Measurements from ENCODE around the gene MLN.
A peak's percentile ranks its signal among the peaks of the same experiment; 100 is the strongest.

Gene MLN

DNA sequence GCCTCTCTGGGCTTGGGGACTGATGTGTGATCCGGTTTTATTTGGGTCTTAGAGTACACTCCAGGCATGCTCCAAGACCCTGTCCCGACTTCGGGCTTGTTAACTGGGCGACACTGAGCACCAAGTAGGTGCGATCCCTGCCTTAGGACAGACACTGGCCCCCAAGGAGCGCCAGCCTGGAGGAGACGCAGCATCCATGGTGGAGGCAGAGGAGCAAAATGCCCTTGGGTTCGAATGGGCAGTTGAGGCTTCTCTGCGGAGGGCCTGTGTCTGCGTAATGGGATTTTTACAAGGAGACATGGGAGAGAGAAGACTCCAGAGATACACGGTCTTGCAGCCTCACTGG, 14.3 kb downstream of the MLN start:
- no peak for DNase-seq

DNA sequence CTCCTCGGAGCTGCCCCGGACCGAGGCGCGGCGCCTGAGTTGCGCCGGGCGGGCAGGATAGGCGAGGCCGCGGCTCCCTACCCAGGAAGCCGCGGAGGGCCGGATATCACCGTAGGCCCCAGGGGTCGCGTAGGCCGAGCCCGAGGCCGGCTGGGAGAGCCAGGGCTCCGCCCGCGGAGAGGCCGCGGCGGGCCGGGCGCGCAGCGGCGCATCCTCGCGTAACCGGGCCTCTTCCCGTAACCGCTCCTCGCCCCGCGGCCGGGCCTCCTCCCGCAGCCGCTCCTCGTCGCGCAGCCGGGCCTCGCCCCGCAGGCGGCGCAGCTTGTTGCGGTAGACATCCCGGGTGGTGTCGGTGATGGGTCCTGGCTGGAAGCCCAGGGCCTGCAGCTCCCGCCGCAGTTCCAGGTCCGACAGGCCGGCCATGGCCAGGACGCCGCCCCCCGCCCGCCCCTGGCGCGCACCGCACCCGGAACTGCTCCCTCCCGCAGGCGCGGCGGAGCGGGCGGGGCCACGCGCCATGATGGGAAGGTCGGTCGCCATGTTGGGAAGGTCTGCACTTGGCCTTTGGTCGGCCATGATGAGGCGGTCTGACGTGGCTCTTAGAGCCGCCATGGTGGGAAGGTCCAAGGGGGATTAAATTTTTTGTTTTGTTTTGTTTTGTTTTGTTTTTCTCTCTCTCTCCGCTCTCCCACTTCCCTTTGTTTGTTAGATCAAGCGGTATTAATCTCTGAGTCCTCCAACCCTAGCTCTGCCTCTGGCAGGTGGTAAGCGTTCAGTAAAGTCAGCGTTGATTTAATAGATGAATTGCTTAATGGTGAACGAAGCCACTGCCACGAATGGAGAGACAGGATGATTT, 14.9 kb downstream of the MLN start, which contains the start of gene LEMD2:
Gene LEMD2 (minus strand): TSS at position 437 of the 856 bp plus-strand sequence. CDS start 14 bp downstream, at position 423.
- peak; percentile 49 to 94 (median 86) for DNase-seq

DNA sequence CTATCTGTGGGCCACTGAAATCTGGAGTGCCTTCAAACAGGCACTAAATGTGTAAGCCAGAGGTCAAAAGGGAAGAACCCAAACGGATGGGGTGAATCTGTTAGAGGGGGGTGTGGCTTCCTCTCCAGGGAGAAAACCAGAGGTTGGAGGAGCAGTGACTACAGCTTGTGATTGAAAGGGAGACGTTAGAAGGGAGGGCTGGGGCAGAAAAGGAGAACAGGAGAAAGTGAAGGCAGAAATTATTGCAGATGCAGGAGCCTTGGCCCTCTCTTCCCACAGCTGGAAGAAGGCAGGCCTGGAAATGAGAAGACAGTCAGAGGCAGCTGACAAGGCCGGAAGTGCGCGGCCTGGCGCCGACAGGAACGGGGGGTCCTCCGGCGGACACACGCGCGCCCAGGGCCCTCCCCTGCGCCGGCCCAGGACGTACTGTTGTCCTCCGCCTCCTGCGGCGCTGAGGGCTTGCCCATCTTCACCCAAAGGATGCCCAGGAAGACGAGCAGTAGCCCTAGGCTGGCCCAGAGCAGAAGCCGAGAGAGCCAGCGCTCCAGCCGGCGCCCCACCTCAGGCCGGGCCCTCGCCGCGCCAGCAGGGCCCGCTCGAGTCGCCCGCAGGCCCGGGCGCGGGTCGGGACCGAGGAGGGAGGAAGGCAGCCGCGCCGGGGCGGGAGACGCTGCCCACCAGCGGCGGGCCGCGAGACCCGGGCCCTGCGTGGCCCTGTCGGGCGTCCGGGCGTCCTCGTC, 15.7 kb downstream of the MLN start:
- DNase-seq: peak in 47 of 56 donors; percentile 5 to 78 (median 43)

DNA sequence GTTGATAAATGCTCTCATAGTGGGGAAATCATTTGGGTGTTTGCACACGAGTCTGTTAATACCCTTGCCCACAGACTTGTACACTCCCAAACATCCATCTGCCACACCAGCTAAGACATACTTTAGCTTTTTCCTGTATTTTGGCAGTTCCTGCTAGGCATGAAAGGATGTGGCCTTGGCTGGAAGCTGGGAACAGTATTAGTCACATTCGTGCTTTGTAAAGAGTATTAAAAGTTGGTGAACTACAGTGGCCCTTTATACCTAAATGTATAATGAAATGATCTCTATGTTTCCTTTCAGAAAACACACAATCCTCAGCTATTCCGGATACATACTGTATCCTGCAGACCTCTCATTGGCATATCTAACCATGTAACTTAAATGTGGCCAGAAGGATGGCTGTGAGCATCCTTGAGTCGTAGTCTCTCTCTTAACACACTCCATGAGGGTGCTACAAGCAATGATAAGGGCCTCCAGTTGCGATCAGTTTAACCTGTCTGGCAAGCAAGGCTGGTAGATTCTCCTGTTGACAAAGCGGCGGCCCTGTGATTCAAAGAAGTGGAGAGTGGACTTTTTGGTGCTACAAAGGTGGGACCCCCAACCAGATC, 16.4 kb downstream of the MLN start:
- DNase-seq: no peak

DNA sequence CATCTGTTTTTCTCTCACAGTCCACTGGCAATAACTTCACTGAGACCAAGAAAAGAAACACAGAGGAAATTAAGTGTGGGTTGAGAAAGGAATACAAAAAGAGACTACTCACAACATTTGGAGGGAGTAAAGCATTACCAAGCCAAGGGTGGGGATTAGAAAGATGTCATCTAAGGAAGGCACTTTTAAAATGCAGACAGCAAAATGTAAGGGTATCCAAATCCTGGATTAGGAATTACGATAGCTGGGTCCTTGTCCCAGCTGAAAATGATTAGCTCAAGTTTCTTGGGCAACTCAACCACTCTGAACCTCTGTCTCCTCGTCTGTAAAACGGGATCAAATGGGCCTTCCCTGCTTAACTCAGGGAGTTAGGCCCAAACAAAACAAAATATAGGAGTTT, 17.1 kb downstream of the MLN start:
- DNase-seq: no peak

DNA sequence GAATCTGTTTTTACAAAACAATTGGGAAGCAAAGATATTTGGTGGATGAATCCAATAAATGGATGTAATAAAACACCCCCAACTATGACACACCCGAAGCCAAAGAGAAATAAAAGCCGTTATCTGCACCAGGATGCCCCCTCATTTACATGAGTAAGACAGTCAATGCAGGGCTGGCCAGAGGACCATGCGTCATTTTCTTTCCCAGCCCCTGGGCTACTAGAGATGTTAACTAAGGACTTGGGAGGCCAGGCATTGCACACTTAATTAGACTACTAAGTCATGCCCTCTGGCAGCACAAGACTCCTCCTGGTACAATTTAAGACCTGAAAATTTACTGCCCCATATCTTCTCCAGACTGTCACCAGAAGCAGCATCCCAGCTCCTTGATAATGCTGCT, 18.0 kb downstream of the MLN start:
- no peak for DNase-seq

DNA sequence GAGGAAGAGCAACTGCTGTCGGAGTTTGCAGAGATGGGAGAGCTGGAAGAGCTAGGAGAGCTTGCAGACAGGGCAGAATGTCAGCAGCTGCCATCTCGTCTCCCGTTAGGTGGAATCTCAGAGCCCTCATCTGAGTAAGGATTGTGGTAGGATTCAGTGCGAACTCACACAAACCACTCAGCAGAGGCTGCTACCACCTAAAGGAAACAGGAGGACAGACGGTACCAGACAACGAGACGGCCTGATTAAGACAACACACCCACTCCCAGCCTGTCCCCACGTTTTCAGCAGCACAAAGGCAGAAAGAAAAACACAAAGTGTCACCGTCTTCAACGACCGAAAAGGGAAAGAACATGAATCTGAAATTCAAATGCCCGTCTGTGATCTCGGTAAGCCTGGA, 19.0 kb downstream of the MLN start:
- DNase-seq: peak in 24 of 56 donors; percentile 6 to 53 (median 19)

DNA sequence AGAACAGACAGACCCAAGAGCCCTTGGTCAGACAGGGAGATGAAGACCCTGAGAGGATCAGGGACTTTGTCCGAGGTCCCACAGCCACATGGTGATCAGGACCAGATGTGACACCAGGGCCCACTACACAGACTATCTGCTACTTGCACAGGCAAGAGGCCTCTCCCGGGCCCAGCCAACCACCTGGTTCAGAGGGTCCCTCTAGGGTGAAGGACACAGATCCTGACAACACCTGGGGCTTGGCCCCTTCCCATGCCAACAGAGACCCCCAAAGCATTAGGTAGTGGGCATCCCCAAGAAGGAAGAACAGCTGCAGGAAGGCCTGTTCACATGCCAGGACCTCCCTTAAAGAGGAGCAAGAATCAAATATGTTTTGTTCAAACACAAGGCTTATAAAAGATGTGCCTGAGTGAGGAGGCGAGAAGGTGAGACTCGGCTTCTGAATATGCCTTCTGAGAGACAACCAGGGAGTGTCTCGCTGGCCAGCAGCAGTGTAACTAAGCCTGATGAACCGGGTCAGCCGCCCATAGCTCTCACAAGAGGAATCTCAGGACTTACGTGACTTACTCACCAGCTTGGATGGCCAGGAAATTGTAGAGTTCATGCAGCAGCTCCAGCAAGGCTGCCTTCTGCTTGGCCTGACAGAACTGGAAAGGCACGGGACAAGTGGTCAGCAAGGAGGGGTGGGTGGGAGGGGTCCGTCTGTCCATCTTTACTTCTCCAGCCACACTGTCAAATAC, 19.9 kb downstream of the MLN start:
- DNase-seq: no peak

DNA sequence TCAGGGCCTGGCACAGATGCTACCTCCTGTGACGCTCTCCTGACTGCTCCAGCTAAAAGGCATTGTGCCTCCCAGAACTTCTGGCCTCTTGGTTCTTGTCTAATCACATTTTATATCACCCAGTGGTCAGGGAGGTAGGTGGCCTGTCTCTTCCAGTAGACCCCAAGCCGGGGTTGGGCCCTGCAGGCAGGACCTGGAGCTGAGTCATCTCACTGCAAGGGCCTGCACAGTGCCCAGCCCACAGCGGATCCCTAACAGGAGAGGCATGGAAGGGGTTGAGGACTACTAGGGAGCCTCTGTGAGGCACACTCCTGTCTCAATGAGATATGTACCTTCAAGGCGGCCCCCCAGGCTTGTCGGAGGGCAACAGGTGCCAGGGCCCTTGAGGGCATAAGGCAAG, 21.2 kb downstream of the MLN start:
- no peak for DNase-seq

DNA sequence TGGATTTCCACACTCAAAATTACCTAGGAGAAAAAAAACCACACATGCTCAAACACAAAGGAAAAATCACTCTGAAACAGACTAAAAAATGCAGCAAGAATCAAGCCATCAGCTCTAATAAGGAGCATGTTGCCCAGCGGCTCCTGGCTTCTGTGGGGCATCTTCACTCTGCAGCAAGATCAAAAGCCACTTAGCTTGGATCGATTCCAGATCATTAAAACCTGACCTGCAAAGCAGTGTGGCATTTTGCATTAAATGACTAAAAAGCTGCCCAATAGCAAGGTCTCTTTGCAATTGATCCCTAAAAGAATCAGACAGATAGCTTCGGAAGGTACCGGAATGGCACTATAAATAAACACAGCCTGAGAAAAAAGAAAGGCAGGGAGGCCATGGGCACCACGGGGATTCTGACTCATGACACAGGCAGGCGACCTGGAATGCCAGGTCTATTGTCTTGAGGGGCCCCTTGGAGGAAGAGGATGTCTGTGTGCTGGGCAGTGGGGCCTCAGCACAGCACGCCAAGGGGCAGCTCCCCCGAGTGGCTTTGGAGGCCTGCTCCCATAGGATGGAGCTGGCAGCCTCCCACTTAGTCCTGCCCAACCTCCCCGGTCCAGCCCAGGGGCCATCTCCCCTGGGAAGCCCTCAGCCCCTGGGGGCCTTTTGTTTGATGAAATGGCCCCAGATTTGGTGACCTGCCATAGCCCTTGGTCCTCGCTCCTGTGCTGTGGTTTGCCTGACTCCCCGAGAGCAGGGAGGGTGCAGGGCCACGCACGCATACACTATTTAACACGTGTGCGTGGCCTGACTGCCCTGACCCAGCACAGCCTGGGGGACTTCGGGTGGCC, 22.4 kb downstream of the MLN start:
- DNase-seq: no peak

DNA sequence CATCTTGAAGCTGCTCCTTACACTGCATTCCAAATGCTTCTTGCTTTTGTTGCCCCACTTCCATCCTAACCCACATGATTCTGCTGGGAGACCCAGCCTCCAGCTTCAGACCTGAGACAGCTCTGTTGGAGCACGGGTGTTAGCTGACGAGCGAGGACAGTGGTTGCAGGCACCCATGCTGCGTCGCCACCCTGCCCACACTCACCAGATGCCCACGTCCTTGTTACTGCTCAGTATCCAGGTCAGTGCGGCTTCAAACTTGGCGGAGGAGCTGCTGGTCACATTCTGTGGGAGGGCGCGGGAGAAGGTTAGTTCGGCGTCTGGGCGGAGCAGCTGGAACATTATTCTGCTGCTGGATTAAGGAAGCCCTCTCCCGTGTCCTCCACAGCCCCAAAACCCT, 23.9 kb downstream of the MLN start:
- DNase-seq: no peak

DNA sequence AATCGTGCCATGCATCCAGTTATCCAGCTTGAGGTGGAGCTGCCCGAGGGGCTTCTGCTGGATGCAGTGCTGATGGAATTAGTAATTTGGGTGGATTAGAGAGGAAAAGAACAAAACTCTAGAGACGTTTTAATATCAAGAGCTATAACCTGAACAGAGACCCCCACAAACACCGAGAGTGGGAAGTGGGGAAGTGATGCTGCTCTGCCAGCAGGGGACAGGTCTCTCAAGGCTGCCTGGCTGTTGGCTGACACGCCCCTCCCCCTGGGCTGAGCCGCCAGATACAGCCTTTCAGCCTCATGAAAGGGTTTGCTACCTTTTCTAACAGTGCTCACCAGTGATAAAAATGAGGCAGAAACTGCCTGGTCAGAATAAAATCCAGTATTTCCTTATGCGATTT, 24.5 kb downstream of the MLN start:
- no peak for DNase-seq

DNA sequence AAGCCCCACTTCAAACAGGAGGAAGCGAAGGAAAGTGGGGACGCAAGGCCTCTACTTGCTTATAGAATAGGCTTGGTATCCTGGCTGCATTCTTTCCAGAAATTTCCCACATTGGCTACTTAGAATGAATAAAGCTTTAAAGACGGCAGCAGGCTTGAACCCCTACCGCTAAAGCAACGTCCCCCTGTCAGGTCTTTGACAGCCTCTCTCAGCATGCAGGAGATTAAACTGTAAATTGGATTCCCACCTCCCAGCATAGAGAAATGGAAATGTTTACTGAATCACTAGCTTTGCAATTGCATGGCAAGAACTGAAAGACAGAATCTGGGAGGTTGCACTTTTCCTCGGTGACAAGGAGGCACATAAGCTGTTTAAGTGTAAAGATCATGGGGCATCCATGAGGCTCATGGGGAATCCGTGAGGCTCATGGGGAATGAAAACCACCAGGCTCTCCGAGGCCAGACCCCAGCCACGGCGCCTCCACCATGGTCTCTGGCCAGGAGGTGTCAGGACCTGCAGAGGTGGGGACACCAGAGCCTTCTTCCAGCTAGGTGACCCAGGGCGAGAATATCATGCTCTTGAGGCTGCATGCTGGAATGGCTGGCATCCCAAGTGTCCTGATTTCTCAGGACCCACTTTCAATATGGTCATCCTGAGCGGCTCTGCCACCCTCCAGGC, 25.2 kb downstream of the MLN start:
- DNase-seq: no peak

DNA sequence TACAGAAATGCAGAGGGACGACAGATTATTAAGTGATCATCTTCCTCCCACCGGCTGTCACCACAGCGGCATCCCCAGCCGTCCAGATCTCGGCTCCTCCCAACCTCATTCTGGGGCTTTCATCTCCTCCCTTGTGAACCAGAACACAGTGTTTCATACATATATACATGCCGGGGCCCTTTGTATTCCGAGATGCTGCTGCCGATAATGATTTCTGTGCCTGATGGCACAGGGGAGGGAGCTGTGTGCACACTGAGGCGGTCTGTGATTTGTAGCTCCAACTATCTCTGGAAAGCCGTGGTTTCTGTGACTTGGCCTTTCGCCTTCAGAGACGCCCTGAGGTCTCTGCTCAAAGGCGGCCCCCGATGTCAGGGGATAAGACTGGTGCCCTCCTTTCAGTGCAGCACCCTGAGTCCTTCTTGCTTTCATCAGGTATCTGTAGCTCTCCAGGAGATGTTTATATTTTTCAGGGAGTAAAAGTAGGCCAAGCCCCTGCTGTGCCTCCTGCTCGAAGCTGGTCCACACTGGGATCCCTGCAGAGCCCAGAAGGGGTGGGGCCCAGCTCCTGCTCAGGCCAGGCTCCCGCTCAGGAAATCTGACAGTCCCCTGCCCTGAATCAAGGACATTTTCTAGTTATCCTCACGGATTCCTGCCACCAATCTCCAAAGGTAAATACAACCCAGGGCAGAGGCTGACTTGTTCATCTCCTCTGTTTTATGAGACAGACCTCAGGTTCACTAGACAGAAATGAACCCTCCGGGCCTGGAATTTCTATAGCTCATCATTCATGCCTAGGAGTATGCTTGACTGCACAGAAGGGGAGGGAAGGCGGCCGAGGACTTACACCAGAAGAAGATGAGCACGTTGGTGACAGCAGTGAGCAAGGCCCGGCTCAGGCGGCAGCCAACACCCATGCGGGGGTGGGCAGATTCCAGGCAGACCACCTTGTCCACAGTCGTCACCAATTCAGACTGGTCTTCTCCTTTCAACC, 26.1 kb downstream of the MLN start:
- DNase-seq: peak in 1 of 56 donors; percentile 12

DNA sequence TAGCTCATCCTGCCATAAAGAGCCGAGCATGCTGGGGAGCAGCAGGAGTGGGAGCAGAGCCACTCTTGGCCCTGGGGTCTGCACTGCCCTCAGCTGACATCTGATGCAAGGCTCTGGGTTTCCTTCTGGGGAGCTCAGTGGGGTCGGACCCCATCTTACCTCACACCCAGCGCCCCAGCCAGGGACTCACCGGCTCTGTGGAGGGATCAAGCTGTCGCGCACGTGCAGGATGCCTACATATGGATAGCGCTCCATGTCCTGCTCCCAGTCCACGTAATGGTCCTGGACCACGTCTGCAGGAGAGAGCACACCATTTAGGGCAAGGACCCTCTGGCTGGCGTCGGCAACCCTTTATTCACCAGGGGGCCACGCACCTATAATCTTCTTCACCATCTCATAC, 27.0 kb downstream of the MLN start:
- no peak for DNase-seq

DNA sequence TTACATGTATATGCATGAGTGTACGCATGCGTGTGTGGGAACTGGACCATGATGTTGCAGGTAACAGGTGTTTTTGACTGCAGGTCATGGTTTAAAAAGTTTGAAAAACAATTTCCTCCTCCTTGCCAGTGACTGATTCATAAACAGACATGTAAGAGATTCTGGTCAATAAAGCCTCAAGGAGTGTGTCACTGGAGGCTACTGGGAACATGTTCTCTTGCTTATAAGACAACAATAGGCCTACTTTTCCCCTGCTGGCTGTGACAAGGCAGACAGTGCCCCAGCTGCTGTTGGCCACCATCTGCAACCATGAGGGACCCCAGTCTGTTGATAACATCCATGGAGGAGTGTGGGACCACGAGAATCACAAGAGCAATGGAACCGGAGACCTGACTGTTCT, 27.6 kb downstream of the MLN start:
- no peak for DNase-seq

DNA sequence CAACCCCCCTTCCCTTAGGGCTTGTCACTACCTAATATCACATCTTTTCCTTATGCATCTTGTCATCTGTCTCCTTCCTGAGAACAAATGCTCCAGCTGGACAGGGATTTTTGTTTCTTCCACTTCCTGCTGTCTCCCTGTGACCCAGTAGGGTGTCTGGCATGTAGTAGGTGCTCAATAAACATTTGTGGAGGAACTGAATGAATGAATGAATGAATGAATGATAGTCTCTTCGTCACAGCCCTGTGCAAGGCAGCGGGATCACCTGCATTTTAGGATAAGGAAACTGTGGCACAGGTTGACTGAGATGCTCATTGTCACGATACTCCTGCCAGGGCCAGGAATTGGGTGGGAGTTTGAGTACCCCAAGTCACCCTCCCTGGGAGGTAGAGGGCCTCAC, 29.0 kb downstream of the MLN start:
- DNase-seq: no peak

DNA sequence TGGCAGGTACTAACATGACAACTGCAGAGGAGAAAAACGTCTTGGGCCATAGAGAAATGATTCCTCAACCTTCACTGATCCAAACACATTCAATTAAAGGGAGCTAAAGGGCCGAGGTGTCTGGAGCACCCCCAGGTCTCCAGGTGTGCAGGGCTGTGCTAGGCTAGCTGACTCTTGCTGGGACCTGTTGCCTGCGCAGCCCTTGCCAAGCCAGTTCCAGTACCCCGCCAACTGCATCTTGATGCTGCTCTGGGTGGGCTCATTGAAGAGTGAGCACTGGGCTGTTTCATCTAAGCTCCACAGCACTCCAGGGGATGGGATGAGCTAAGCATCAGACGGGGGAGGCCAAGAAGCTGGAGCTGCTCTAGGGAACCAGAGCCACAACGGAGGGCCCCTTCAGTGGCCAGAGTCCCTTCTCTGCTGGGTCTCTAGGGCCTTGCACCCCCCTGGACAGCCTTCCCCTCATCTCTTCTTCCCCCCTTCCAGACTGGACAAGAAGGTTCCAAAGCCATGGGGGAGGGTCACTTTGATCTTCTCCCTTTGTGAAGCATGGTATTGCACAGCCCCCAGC, 30.8 kb downstream of the MLN start:
- DNase-seq: no peak
